Hepatocyte (in vitro differentiated cells): ENCODE data around the gene OTOS. TPM values are rescaled to one million over a fixed set of nuclear protein-coding genes. Genes with fewer than 3 reads are reported as not detected.

Experiments used
- DNase-seq: peaks from one replicate; pipeline ENCODE4 v3.0.0-alpha.2; 2016; ENCODE audit warnings: low spot score
- H2AFZ ChIP-seq: fragments of 200-600 bp; sonication (generic); 2 replicates; pipeline ENCODE4 v1.6.0; 2016; ENCODE audit warnings: antibody characterized with exemption, mild to moderate bottlenecking
- H3K27ac ChIP-seq: fragments of 200-600 bp; sonication (generic); 2 replicates; pipeline ENCODE4 v1.5.1; 2016; ENCODE audit warnings: mild to moderate bottlenecking
- H3K27me3 ChIP-seq: fragments of 200-600 bp; sonication (generic); 2 replicates; pipeline ENCODE4 v1.6.1; 2016
- H3K36me3 ChIP-seq: fragments of 200-600 bp; sonication (generic); replicated peaks from 2 replicates; pipeline ENCODE4 v1.5.1; 2016; ENCODE audit warnings: low read depth; ENCODE audit not compliant: insufficient read depth
- H3K4me1 ChIP-seq: fragments of 200-600 bp; sonication (generic); 2 replicates; pipeline ENCODE4 v1.5.1; 2016; ENCODE audit warnings: mild to moderate bottlenecking, moderate library complexity; ENCODE audit not compliant: insufficient read depth
- H3K4me2 ChIP-seq: fragments of 200-600 bp; sonication (generic); 2 replicates; pipeline ENCODE4 v1.6.0; 2016
- H3K4me3 ChIP-seq: fragments of 200-600 bp; sonication (generic); 2 replicates; pipeline ENCODE4 v1.5.1; 2016; ENCODE audit warnings: mild to moderate bottlenecking
- H3K79me2 ChIP-seq: fragments of 200-600 bp; sonication (generic); 2 replicates; pipeline ENCODE4 v1.6.0; 2017; ENCODE audit warnings: mild to moderate bottlenecking
- H3K9me2 ChIP-seq: fragments of 200-600 bp; sonication (generic); replicated peaks from 2 replicates; pipeline ENCODE4 v1.6.0; 2017; ENCODE audit warnings: mild to moderate bottlenecking; ENCODE audit not compliant: insufficient read depth
- H3K9me3 ChIP-seq: fragments of 200-600 bp; sonication (generic); 2 replicates; pipeline ENCODE4 v1.5.1; 2016; ENCODE audit warnings: low read depth, mild to moderate bottlenecking
- H4K20me1 ChIP-seq: fragments of 200-600 bp; sonication (generic); 2 replicates; pipeline ENCODE4 v1.6.0; 2016; ENCODE audit warnings: mild to moderate bottlenecking; ENCODE audit not compliant: insufficient read depth, poor library complexity, severe bottlenecking
- CTCF ChIP-seq: fragments of 200-600 bp; sonication (generic); IDR thresholded peaks from 2 replicates; pipeline ENCODE4 v1.5.1; 2016; ENCODE audit warnings: antibody characterized with exemption, mild to moderate bottlenecking; ENCODE audit not compliant: poor library complexity
- EZH2 ChIP-seq: fragments of 200-600 bp; sonication (generic); IDR thresholded peaks from 2 replicates; pipeline ENCODE4 v1.6.1; 2016; ENCODE audit warnings: antibody characterized with exemption, mild to moderate bottlenecking, borderline replicate concordance
- EZH2phosphoT487 ChIP-seq: fragments of 200-600 bp; sonication (generic); IDR thresholded peaks from one replicate; pipeline ENCODE4 v1.6.1; 2018; ENCODE audit warnings: antibody characterized with exemption, mild to moderate bottlenecking, low read depth, moderate library complexity; ENCODE audit not compliant: unreplicated experiment, severe bottlenecking
- WGBS: methylation state at CpG from one replicate; pipeline ENCODE4 v1.1.6; 2016; ENCODE audit warnings: low lambda C conversion rate; ENCODE audit errors: missing lambda C conversion rate; 5-methylcytosine and 5-hydroxymethylcytosine counted together
- polyA plus RNA-seq: library from polyadenylated mRNA; unstranded; fragments of >200 nt; fragmentation: Nextera tagmentation; extraction: Ambion mirVana; gene quantifications from 2 replicates; pipeline ENCODE4 v1.2.1, GENCODE V29; 2016
- total RNA-seq: library from RNA; depleted of rRNA; stranded (reverse); fragments of >200 nt; gene quantifications from 2 replicates; pipeline ENCODE4 v1.2.3, GENCODE V29; 2014

OTOS gene
- total and polyA plus RNA-seq, 2 experiments from 2014 or later = 0.50 TPM; not detected in 1

GRCh38 chr2:240125742-240126141 is 14.7 kb downstream of the OTOS start:
- Histone ChIP-seq H3K4me3 (no peak overlapping the region), H3K9me2 (no peaks in the 10 kb centered on the region), H3K27ac (no peak overlapping the region), H3K36me3 (no peaks in the 10 kb centered on the region), H3K4me2 (no peak overlapping the region), H3K9me3 (no peaks in the 10 kb centered on the region), H3K79me2 (no peaks in the 10 kb centered on the region), H3K27me3 (no peaks in the 10 kb centered on the region), H3K4me1 (no peaks in the 10 kb centered on the region), H2AFZ (no peak overlapping the region), H4K20me1 (no peaks in the 10 kb centered on the region)
- 96% methylated on average over 14 of the region's 14 CpGs for WGBS
- DNase-seq = no peak
- TF ChIP-seq EZH2phosphoT487 = no peak
- no peak for TF ChIP-seq EZH2
- TF ChIP-seq CTCF = no peak

- 93% methylated on average over 7 of the region's 8 CpGs for WGBS
- DNase-seq = no peak
Observed at GRCh38 chr2:240124651-240125030, 15.8 kb downstream of the OTOS start.

GRCh38 chr2:240123821-240124650 is 16.4 kb downstream of the OTOS start:
- Histone ChIP-seq H3K9me2 (no peaks in the 10 kb centered on the region), H3K27ac (no peak overlapping the region), H3K4me2 (no peak overlapping the region), H3K9me3 (no peaks in the 10 kb centered on the region), H4K20me1 (no peaks in the 10 kb centered on the region), H2AFZ (no peak overlapping the region), H3K36me3 (no peaks in the 10 kb centered on the region), H3K4me1 (no peaks in the 10 kb centered on the region), H3K4me3 (no peak overlapping the region), H3K27me3 (no peaks in the 10 kb centered on the region), H3K79me2 (no peaks in the 10 kb centered on the region)
- 94% methylated on average over 23 of the region's 24 CpGs for WGBS
- no peak for TF ChIP-seq EZH2phosphoT487
- no peak for TF ChIP-seq EZH2
- TF ChIP-seq CTCF = no peak
- DNase-seq = no peak

More at GRCh38 chr2:240124651-240125030, 15.8 kb downstream of the OTOS start:
- H3K9me3 ChIP-seq = no peaks in the 10 kb centered on the region
- H3K9me2 ChIP-seq = no peaks in the 10 kb centered on the region
- H3K4me3 ChIP-seq = no peak overlapping the region
- H3K4me1 ChIP-seq = no peaks in the 10 kb centered on the region
- no peak overlapping the region for H2AFZ ChIP-seq
- H3K4me2 ChIP-seq = no peak overlapping the region
- no peaks in the 10 kb centered on the region for H3K27me3 ChIP-seq
- no peak for TF ChIP-seq CTCF
- H3K36me3 ChIP-seq = no peaks in the 10 kb centered on the region
- H4K20me1 ChIP-seq = no peaks in the 10 kb centered on the region
- H3K27ac ChIP-seq = no peak overlapping the region
- no peaks in the 10 kb centered on the region for H3K79me2 ChIP-seq
